ENCODE data around the gene BATF3. TPM values are rescaled to one million over a fixed set of nuclear protein-coding genes. Genes with fewer than 3 reads are reported as not detected.

BATF3 gene
- total and polyA plus RNA-seq, 10 donors: 10.8 to 34.0 (median 14.0) TPM

DNA sequence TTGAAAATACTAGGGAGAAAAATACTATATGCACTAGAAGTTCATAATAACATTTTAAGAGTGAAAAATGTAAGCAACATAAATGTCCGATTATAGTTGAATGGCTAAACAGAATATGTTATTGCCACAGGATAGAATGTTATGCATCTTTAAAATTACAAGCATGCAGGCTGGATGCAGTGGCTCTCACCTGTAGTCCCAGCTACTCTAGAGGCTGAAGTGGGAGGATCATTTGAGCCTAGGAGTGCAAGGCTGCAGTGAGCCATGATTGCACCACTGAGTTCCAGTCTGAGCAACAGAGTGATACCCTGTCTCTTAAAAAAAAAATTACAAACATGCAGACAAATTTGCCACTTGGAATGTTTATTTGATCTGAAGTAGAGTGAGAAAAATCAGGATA, 3.0 kb upstream of the BATF3 start:
- no peaks in the 10 kb centered on the region for H3K9me3 ChIP-seq
- H3K27ac ChIP-seq: no peak overlapping the region
- H3K36me3 ChIP-seq: no peaks in the 10 kb centered on the region
- intact Hi-C loops (cut with DNase I; ENCODE audit: low total_unique reads): no loop called here
- 78 to 91% (median 87%) methylated on average over 1 of the region's 1 CpG for WGBS, 5 donors
- peaks cover 0 to 20% (median 0%) of the 10 kb centered on the region in 7 donors for H3K27me3 ChIP-seq (replicated peaks in 1 of 7)
- peaks cover 24 to 44% (median 38%) of the 10 kb centered on the region in 6 donors for H3K4me1 ChIP-seq
- H3K4me3 ChIP-seq: no peak overlapping the region
- TF ChIP-seq POLR2AphosphoS5 (IDR thresholded peaks at IDR 0.05) (no peak), POLR2A (IDR thresholded peaks at IDR 0.05) (no peak)
- TF ChIP-seq, protein P1, sequence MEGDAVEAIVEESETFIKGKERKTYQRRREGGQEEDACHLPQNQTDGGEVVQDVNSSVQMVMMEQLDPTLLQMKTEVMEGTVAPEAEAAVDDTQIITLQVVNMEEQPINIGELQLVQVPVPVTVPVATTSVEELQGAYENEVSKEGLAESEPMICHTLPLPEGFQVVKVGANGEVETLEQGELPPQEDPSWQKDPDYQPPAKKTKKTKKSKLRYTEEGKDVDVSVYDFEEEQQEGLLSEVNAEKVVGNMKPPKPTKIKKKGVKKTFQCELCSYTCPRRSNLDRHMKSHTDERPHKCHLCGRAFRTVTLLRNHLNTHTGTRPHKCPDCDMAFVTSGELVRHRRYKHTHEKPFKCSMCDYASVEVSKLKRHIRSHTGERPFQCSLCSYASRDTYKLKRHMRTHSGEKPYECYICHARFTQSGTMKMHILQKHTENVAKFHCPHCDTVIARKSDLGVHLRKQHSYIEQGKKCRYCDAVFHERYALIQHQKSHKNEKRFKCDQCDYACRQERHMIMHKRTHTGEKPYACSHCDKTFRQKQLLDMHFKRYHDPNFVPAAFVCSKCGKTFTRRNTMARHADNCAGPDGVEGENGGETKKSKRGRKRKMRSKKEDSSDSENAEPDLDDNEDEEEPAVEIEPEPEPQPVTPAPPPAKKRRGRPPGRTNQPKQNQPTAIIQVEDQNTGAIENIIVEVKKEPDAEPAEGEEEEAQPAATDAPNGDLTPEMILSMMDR (IDR thresholded peaks at IDR 0.05 in 8 of 11, conservative IDR thresholded peaks at IDR 0.05 in 3 of 11): no peak
- no peak for DNase-seq

DNA sequence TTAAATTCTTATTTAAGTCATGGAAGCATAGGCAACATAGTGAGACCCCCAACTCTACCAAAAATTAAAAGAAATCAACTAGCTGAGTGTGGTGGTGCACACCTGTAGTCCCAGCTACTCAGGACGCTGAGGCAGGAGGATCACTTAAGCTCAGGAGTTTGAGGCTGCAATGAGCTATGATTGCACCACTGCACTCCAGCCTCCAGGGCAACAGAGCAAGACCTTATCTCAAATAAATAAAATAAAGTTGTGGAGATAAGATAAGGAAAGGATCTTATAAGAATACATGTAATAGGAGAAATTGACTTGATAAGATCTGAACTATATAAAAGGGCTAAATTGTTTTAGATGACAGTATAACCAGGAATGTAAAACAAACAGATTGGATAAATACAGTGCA, 2.3 kb upstream of the BATF3 start:
- Histone ChIP-seq H3K27ac (no peak overlapping the region), H3K4me1 (peaks cover 24 to 46% (median 39%) of the 10 kb centered on the region in 6 donors), H3K27me3 (replicated peaks in 1 of 7) (peaks cover 0 to 20% (median 0%) of the 10 kb centered on the region in 7 donors), H3K4me3 (no peak overlapping the region), H3K36me3 (no peaks in the 10 kb centered on the region), H3K9me3 (no peaks in the 10 kb centered on the region)
- WGBS, 5 donors: 55 to 85% (median 62%) methylated on average over 1 of the region's 1 CpG
- TF ChIP-seq POLR2AphosphoS5 (IDR thresholded peaks at IDR 0.05): no peak
- no peak for TF ChIP-seq POLR2A (IDR thresholded peaks at IDR 0.05)
- TF ChIP-seq, protein P1 (IDR thresholded peaks at IDR 0.05 in 8 of 11, conservative IDR thresholded peaks at IDR 0.05 in 3 of 11): no peak
- intact Hi-C loops (cut with DNase I; ENCODE audit: low total_unique reads): no loop called here
- no peak for DNase-seq

DNA sequence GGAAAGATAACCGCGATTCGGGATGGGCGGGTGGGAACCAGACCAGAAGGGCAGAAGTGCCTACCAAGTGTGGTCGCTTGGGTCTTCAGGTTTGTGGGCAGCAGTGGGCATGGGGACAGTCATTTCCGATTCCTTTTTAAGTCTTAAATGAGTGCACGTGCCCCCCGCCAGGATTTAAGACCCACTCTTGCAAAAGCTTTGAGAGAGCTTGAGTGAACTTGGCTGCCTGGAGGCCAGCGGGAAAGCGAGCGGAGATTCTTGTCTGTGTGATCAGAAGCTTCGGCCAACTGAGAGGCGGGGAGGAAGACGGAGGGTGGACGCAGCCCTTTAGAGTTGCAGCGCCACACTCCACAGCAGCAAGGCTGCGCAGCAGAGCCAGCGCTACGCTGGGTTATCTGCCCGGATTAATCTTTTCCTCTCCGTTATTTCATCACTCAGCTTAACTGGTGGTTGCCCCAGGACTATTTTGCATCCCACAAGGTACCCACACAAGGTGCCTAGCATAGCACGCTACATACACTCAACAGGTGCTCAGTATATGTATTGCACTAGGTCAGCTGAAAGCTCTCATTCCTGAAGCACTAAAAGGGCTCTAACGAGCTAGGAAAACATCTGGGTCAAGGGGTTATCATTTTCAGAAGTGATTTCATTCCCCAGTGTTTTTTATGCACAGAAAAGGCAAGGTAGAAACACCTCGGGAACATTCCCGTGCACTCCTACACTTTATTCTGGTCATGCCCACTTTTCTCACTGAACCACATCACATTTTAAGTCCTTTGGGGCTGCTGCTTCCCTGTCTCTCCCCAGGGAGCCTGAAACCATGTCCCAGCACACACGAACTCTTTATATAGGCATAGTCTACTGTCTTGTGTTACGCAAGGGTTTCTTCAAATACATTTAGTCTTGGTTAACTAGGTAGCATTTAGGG, 1.5 kb upstream of the BATF3 start:
- TF ChIP-seq, protein P1 (IDR thresholded peaks at IDR 0.05 in 8 of 11, conservative IDR thresholded peaks at IDR 0.05 in 3 of 11): peak in 2 of 11 experiments; percentile 14 to 20
- peak in 1 of 3 donors; percentile 56 for TF ChIP-seq POLR2AphosphoS5 (IDR thresholded peaks at IDR 0.05)
- TF ChIP-seq POLR2A (IDR thresholded peaks at IDR 0.05): no peak
- H3K4me3 ChIP-seq: peak overlapping the region; percentile 58 to 86 (median 73)
- intact Hi-C loops (cut with DNase I; ENCODE audit: low total_unique reads): no loop called here
- no peaks in the 10 kb centered on the region for H3K36me3 ChIP-seq
- 10 to 11% (median 11%) methylated on average over 27 of the region's 27 CpGs for WGBS, 5 donors
- H3K27me3 ChIP-seq (replicated peaks in 1 of 7): peaks cover 0 to 20% (median 0%) of the 10 kb centered on the region in 7 donors
- peaks cover 24 to 50% (median 39%) of the 10 kb centered on the region in 6 donors for H3K4me1 ChIP-seq
- DNase-seq: peak; percentile 81
- peak overlapping the region; percentile 10 to 86 (median 78) for H3K27ac ChIP-seq
- no peaks in the 10 kb centered on the region for H3K9me3 ChIP-seq

Measured in spleen (tissue), 11 donors.